ENCODE measurements around the gene SKIL.

GRCh38 chr3:170372190-170372879 is 14.8 kb downstream of the SKIL start:
- no peak for TF ChIP-seq CTCF (IDR thresholded peaks at IDR 0.05; ENCODE audit: low read length)
- no peak for TF ChIP-seq EZH2 (IDR thresholded peaks at IDR 0.05; ENCODE audit: borderline replicate concordance, low read length)

All from OCI-LY1 (cell line).